ENCODE data around the gene OLFML3.
"Not testable (repeated sequence)": the region's sequence is repeated elsewhere in the genome, so short reads cannot be mapped to it uniquely, and the experiment has no call there.

Gene OLFML3

GRCh38 chr1:113943028-113943811 is 36.1 kb upstream of the OLFML3 start:
- TF ChIP-seq POLR2A (IDR thresholded peaks at IDR 0.05; ENCODE audit: low read depth, low read length), result no peak
- DNase-seq (ENCODE audit: insufficient read length, low spot score) (no peak), FAIRE-seq (peak; percentile 6)

- DNase-seq (ENCODE audit: insufficient read length, low spot score) (no peak), FAIRE-seq (no peak)
- no peak for TF ChIP-seq POLR2A (IDR thresholded peaks at IDR 0.05; ENCODE audit: low read depth, low read length)
These were observed 33.9 kb upstream of the OLFML3 start for GRCh38 chr1:113945329-113945728.

DNA sequence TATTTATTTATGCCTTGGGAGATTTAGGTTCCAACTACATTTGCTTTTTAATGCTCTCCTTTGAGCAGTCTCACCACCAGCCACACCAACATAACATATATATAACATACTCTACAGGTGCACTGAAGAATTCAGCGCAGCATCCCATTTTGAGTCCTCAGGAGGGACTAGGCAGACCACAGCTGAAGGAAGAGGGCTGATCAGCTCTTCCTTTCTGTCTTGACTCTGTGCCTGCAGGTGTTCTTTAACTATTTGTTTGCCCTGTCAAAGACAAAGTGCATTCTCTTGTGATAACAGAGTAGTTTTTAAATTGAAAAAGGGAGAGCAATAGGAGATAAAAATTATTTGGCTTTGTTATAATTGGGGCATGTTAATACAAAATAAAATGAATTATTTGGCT is 33.2 kb upstream of the OLFML3 start:
- DNase-seq (ENCODE audit: insufficient read length, low spot score) (no peak), FAIRE-seq (peak; percentile 57)
- TF ChIP-seq POLR2A (IDR thresholded peaks at IDR 0.05; ENCODE audit: low read depth, low read length), result no peak

- TF ChIP-seq POLR2A (IDR thresholded peaks at IDR 0.05; ENCODE audit: low read depth, low read length), result no peak
- FAIRE-seq, result peak; percentile 55
- no peak for DNase-seq (ENCODE audit: insufficient read length, low spot score)
These were observed 32.4 kb upstream of the OLFML3 start for GRCh38 chr1:113946678-113947387.

- peak; percentile 6 for FAIRE-seq
- no peak for DNase-seq (ENCODE audit: insufficient read length, low spot score)
- TF ChIP-seq POLR2A (IDR thresholded peaks at IDR 0.05; ENCODE audit: low read depth, low read length), result no peak
These were observed 31.7 kb upstream of the OLFML3 start for GRCh38 chr1:113947388-113948107.

DNA sequence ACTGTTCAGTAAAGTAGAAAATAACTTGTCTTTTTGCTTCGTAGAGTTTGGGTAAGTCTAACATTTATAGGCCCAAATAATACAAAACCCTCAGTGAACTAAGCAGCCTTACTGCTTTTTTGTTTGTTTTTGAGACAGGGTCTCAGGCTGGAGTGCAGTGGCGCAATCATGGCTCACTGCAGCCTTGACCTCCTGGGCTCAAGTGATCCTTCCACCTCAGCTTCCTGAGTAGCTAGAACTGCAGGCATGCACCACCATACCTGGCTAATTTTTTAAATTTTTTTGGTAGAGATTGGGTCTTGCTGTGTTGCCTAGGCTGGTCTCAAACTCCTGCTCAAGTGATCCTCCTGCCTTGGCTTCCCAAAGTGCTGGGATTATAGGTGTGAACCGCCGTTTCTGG is 31.1 kb upstream of the OLFML3 start:
- DNase-seq (ENCODE audit: insufficient read length, low spot score), result not testable (repeated sequence)

GRCh38 chr1:113949007-113949406 is 30.3 kb upstream of the OLFML3 start:
- FAIRE-seq (no peak), DNase-seq (ENCODE audit: insufficient read length, low spot score) (no peak)
- no peak for TF ChIP-seq POLR2A (IDR thresholded peaks at IDR 0.05; ENCODE audit: low read depth, low read length)

More for the DNA sequence above, 31.1 kb upstream of the OLFML3 start:
- FAIRE-seq, result not testable (repeated sequence)

DNA sequence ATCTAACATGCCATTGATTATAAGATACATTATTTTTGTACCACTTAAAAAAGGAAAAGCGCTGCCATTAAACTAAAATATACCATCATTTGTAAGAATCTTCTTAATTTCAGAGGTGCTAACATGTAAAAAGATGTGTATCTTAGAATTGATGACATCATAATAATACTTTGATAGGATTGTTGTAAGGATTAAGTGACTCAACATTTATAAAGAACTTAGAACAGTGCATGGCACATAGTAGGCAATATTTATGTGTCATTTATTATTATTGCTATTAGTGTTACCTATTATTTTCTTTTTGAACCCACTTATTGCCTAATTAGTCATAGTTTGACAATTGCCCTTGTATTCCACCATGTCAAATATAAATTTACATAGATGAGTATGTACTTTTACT is 28.4 kb upstream of the OLFML3 start:
- no peak for DNase-seq (ENCODE audit: insufficient read length, low spot score)
- no peak for TF ChIP-seq POLR2A (IDR thresholded peaks at IDR 0.05; ENCODE audit: low read depth, low read length)
- no peak for FAIRE-seq

DNA sequence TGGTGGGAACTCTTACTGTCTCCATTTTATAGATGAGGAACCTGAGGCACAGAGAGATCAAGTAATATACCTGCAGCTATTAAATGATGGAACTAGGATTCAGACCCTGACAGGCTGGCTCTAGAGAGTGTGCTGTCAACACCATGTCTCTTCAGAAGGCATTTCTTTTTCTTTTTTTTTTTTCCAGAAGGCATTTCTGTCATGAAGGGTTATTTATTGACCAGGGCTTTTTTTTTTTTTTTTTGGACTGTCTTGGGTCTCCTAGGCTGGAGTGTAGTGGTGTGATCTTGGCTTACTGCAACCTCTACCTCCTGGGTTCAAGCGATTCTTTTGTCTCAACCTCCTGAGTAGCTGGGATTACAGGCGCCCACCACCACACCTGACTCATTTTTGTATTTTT is 27.6 kb upstream of the OLFML3 start:
- TF ChIP-seq POLR2A (IDR thresholded peaks at IDR 0.05; ENCODE audit: low read depth, low read length), result no peak
- DNase-seq (ENCODE audit: insufficient read length, low spot score), result no peak
- FAIRE-seq, result no peak

DNA sequence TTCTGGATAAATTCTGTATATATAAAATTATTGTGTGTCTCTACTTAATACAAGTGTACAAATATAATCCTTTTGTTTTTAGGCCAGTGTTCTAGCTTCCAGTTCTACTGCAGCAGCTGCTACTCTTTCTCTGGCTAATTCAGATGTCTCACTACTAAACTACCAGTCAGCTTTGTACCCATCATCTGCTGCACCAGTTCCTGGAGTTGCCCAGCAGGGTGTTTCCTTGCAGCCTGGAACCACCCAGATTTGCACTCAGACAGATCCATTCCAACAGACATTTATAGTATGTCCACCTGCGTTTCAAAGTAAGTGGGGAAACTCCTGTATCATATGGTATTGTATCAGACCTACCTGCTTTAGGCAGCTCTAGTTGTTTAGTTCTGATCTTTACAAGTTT is 21.3 kb upstream of the OLFML3 start:
- FAIRE-seq (peak; percentile 70), DNase-seq (ENCODE audit: insufficient read length, low spot score) (no peak)
- no peak for TF ChIP-seq POLR2A (IDR thresholded peaks at IDR 0.05; ENCODE audit: low read depth, low read length)

GRCh38 chr1:113958691-113959090 is 20.6 kb upstream of the OLFML3 start:
- TF ChIP-seq POLR2A (IDR thresholded peaks at IDR 0.05; ENCODE audit: low read depth, low read length), result no peak
- FAIRE-seq, result peak; percentile 72
- DNase-seq (ENCODE audit: insufficient read length, low spot score), result no peak

DNA sequence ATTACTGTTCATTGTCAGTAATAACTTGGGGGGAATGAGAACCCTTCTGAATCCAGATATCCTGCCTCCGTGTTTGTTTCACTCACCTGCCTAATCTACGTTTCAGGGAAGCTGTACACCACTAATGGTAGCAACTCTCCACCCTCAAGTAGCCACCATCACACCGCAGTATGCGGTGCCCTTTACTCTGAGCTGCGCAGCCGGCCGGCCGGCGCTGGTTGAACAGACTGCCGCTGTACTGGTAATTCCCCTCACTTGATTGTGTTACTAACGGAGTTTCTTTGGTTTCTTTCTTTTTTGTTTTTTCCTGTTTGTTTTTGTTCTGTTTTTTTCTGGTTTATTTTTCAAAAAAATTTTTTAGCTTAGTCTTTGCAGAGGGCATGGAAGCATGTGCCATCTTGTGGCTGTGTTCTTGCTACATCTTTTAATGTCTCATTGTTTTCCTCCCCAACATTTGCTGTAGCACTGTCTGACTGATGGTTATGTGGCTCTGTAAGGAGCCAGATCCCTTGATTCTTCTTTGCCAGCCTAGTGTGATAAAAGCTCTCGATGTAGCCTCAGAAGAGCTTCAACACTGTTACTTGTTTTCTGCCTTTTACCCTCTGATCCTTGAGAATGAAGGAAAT is 15.9 kb upstream of the OLFML3 start:
- DNase-seq (ENCODE audit: insufficient read length, low spot score) (no peak), FAIRE-seq (no peak)
- TF ChIP-seq POLR2A (IDR thresholded peaks at IDR 0.05; ENCODE audit: low read depth, low read length), result no peak

- no peak for DNase-seq (ENCODE audit: insufficient read length, low spot score)
- no peak for TF ChIP-seq POLR2A (IDR thresholded peaks at IDR 0.05; ENCODE audit: low read depth, low read length)
- FAIRE-seq, result no peak
These were observed 13.4 kb upstream of the OLFML3 start for GRCh38 chr1:113965703-113966412.

All from H54 (cell line).